ENCODE measurements around the gene CHMP2A. TPM values are rescaled to one million over a fixed set of nuclear protein-coding genes. Genes with fewer than 3 reads are reported as not detected.

CHMP2A gene
- total and polyA plus RNA-seq, 10 of the 15 experiments (the other 5 are each of a cell fraction or from before 2014, with no cell fraction given) = 69.5 to 172 (median 109) TPM

DNA sequence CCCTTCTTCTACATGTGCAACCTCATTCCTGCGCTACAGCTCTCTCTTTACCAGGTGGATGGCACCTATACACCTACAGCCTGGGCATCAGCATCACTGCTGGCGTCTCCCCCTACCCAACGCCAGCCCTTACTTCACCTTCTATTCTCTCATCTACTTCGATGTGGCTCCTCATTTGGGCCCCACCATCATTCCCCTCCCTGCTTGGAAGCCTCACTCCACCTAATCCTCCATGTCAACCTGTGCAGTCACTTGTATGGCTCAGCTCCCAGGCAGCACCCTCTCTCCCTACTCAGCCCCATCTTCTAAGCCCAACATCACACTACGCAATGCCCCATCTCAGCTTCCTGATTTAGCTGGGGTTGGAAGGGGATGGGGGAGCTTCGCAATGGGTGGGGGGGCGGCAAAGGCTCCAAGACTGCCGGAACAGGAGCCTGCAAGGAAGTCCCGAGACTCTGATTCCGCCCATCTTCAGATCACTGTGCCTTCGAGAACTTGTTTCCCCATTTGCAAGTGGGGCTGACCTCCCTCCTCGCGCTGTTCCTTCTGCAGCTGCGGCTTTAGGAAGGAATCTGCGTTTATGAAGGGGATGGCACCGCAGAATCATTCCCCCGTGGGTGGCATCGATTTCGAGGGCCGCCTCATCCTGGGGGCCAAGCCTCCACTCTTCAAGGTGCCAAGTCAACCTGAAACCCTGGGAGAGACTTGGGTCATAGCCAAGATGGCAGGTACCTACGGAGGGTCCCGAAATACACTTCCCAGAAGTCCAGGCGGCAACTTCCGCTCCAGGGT lies 17.3 kb upstream of the CHMP2A start (continued):
- TF ChIP-seq, protein P1, sequence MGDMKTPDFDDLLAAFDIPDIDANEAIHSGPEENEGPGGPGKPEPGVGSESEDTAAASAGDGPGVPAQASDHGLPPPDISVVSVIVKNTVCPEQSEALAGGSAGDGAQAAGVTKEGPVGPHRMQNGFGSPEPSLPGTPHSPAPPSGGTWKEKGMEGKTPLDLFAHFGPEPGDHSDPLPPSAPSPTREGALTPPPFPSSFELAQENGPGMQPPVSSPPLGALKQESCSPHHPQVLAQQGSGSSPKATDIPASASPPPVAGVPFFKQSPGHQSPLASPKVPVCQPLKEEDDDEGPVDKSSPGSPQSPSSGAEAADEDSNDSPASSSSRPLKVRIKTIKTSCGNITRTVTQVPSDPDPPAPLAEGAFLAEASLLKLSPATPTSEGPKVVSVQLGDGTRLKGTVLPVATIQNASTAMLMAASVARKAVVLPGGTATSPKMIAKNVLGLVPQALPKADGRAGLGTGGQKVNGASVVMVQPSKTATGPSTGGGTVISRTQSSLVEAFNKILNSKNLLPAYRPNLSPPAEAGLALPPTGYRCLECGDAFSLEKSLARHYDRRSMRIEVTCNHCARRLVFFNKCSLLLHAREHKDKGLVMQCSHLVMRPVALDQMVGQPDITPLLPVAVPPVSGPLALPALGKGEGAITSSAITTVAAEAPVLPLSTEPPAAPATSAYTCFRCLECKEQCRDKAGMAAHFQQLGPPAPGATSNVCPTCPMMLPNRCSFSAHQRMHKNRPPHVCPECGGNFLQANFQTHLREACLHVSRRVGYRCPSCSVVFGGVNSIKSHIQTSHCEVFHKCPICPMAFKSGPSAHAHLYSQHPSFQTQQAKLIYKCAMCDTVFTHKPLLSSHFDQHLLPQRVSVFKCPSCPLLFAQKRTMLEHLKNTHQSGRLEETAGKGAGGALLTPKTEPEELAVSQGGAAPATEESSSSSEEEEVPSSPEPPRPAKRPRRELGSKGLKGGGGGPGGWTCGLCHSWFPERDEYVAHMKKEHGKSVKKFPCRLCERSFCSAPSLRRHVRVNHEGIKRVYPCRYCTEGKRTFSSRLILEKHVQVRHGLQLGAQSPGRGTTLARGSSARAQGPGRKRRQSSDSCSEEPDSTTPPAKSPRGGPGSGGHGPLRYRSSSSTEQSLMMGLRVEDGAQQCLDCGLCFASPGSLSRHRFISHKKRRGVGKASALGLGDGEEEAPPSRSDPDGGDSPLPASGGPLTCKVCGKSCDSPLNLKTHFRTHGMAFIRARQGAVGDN (IDR thresholded peaks at IDR 0.05) = no peak
- TF ChIP-seq GABPA (IDR thresholded peaks at IDR 0.05; ENCODE audit: low read depth) (peak; percentile 90; the same call in 1 of the 2 replicates), NFYA (IDR thresholded peaks at IDR 0.05; ENCODE audit: borderline replicate concordance, low read depth, low read length) (no peak), SIX5 (IDR thresholded peaks at IDR 0.05; ENCODE audit: low read depth, low read length, severe bottlenecking) (peak; percentile 81)
- TF ChIP-seq, protein P2, sequence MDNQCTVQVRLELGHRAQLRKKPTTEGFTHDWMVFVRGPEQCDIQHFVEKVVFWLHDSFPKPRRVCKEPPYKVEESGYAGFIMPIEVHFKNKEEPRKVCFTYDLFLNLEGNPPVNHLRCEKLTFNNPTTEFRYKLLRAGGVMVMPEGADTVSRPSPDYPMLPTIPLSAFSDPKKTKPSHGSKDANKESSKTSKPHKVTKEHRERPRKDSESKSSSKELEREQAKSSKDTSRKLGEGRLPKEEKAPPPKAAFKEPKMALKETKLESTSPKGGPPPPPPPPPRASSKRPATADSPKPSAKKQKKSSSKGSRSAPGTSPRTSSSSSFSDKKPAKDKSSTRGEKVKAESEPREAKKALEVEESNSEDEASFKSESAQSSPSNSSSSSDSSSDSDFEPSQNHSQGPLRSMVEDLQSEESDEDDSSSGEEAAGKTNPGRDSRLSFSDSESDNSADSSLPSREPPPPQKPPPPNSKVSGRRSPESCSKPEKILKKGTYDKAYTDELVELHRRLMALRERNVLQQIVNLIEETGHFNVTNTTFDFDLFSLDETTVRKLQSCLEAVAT (IDR thresholded peaks at IDR 0.05) = peak; percentile 84

All from GM12878 (cell line).